ENCODE data around the gene PPP6R3. TPM values are rescaled to one million over a fixed set of nuclear protein-coding genes. Genes with fewer than 3 reads are reported as not detected.

PPP6R3 gene
- total and polyA plus RNA-seq, 12 donors = 40.2 to 180 (median 89.0) TPM

DNA sequence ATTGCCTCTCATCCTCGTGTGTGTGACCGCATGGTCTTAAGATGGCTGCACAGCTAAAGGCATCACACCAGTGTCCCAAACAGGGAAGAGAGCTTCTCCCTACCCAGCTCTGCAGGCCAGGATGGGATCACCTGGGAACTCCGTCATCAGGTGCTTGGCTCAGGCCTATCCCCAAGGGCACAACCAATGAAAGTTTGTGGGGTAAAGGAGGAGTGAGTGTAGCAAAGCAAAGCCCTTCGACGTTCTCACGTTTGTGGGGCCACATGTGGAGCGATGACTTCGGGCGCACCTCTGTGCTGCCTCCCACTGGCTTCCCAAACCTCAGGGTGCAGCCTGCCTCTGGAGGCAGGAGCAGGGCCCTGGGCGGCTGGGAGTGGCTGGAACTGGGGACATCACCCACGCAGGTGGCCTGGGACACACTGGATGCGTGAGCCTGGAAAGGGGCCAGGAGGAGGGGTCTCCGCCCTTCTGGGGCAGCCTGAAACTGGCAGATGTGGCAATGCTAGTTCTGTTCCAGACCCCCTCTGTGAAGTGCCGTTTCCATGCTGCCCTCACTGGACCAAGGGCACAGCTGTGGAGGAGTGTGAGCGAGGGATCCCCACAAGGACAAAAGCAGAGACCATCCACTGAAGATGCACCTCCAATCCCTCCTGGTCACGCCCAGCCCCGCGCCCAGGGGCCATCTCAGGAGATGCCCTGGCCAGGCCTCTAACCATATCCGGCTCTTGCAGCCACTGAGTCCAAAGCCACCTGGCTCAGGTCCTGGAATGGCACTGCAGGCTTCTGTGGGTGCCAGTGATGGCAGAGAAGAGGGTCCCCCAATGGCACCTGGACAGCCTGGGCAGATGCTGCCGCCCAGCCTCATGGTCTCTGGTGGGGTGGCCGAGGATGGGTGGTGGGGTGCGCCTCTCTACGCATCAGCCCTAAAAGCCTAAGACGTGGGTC lies 193.2 kb downstream of the PPP6R3 start:
- intact Hi-C loops (cut with DNase I) = no loop called here
- TF ChIP-seq POLR2A (IDR thresholded peaks at IDR 0.05) = no peak
- TF ChIP-seq, protein P1, sequence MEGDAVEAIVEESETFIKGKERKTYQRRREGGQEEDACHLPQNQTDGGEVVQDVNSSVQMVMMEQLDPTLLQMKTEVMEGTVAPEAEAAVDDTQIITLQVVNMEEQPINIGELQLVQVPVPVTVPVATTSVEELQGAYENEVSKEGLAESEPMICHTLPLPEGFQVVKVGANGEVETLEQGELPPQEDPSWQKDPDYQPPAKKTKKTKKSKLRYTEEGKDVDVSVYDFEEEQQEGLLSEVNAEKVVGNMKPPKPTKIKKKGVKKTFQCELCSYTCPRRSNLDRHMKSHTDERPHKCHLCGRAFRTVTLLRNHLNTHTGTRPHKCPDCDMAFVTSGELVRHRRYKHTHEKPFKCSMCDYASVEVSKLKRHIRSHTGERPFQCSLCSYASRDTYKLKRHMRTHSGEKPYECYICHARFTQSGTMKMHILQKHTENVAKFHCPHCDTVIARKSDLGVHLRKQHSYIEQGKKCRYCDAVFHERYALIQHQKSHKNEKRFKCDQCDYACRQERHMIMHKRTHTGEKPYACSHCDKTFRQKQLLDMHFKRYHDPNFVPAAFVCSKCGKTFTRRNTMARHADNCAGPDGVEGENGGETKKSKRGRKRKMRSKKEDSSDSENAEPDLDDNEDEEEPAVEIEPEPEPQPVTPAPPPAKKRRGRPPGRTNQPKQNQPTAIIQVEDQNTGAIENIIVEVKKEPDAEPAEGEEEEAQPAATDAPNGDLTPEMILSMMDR (IDR thresholded peaks at IDR 0.05) = no peak
- no peak overlapping the region for H3K27ac ChIP-seq
- no peak overlapping the region for H3K4me3 ChIP-seq
- no peaks in the 10 kb centered on the region for H3K9me3 ChIP-seq (replicated peaks in 1 of 3)
- 75 to 77% (median 76%) methylated on average over 12 to 24 of the region's 24 CpGs for WGBS, 4 donors
- H3K4me1 ChIP-seq (replicated peaks in 1 of 2) = no peaks in the 10 kb centered on the region
- H3K27me3 ChIP-seq = peaks cover 14% of the 10 kb centered on the region
- H3K36me3 ChIP-seq (replicated peaks in 1 of 2) = no peaks in the 10 kb centered on the region
- no peak for DNase-seq

DNA sequence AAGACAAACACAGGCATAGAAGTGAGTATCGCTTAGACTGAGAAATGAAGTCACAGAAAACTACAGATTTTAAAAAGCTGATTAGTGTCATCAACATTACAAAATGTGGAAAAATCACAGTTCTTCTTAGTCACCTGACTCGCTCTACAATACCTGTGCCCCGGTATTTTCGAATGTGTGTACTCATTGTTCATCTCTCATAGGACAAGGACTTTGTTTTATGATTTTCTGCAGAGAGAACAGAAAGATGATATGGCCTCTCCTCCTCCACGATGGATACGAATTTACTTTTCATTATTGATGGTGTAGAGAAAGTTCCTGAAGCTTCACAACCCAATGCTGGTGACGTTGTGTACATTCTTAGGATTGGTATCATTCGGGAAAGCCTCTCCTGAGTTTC lies 194.4 kb downstream of the PPP6R3 start:
- no peak overlapping the region for H3K4me3 ChIP-seq
- H3K27ac ChIP-seq = no peak overlapping the region
- no peaks in the 10 kb centered on the region for H3K9me3 ChIP-seq (replicated peaks in 1 of 3)
- no peaks in the 10 kb centered on the region for H3K36me3 ChIP-seq (replicated peaks in 1 of 2)
- intact Hi-C loops (cut with DNase I) = no loop called here
- H3K4me1 ChIP-seq (replicated peaks in 1 of 2) = peaks cover 0 to 4% of the 10 kb centered on the region in 2 donors
- 83 to 91% (median 90%) methylated on average over 8 of the region's 8 CpGs for WGBS, 4 donors
- H3K27me3 ChIP-seq = peaks cover 14% of the 10 kb centered on the region
- no peak for DNase-seq
- TF ChIP-seq, protein P1 (IDR thresholded peaks at IDR 0.05) = no peak
- no peak for TF ChIP-seq POLR2A (IDR thresholded peaks at IDR 0.05)

DNA sequence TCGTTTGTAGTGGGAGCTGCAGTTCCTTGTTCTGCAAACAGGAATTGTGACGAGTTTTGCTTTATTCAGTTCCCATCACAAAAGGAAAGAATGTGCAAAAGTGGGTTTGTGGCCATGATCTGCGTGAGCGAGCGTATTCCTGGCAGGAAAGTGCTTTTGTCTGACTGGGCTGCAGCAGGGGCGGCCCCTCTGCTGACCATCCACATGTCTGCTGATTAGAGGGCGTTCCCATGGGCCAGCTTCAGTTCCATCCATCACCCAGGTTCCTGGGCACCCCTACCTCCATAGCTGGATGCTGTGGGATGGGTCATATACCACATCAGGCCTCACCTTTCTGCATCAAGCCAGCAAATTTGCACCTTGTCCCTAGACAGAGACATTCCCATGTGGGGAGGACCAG lies 194.9 kb downstream of the PPP6R3 start:
- H3K27me3 ChIP-seq = peaks cover 14% of the 10 kb centered on the region
- H3K4me3 ChIP-seq = no peak overlapping the region
- no peaks in the 10 kb centered on the region for H3K9me3 ChIP-seq (replicated peaks in 1 of 3)
- no peak overlapping the region for H3K27ac ChIP-seq
- no peaks in the 10 kb centered on the region for H3K36me3 ChIP-seq (replicated peaks in 1 of 2)
- WGBS, 4 donors = 77 to 84% (median 80%) methylated on average over 6 to 7 of the region's 7 CpGs
- TF ChIP-seq POLR2A (IDR thresholded peaks at IDR 0.05) = no peak
- TF ChIP-seq, protein P1 (IDR thresholded peaks at IDR 0.05) = no peak
- DNase-seq = no peak
- intact Hi-C loops (cut with DNase I) = no loop called here
- peaks cover 0 to 4% of the 10 kb centered on the region in 2 donors for H3K4me1 ChIP-seq (replicated peaks in 1 of 2)

DNA sequence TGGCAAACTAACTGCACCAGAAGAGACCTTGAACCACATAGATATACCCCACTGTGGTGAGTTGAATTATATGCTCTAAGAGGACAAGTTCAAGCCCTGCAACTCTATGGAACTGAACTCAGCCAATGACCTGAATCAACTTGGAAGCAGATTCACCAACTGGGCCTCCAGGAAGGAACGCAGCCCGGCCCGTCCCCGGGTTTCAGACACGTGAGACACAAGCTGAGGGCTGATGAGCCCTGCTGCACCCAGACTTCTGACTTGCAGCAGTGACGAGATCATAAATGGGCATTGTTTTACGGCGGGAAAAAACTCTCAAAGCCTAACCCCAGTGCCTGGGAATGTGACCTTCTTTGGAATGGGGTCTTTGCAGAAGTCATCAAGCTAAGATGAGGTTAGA lies 195.3 kb downstream of the PPP6R3 start:
- Histone ChIP-seq H3K27ac (no peak overlapping the region), H3K36me3 (replicated peaks in 1 of 2) (no peaks in the 10 kb centered on the region), H3K4me1 (replicated peaks in 1 of 2) (peaks cover 0 to 4% of the 10 kb centered on the region in 2 donors), H3K27me3 (peaks cover 14% of the 10 kb centered on the region), H3K9me3 (replicated peaks in 1 of 3) (no peaks in the 10 kb centered on the region), H3K4me3 (no peak overlapping the region)
- DNase-seq = no peak
- intact Hi-C loops (cut with DNase I) = no loop called here
- 74 to 89% (median 77%) methylated on average over 8 of the region's 8 CpGs for WGBS, 4 donors
- no peak for TF ChIP-seq POLR2A (IDR thresholded peaks at IDR 0.05)
- TF ChIP-seq, protein P1 (IDR thresholded peaks at IDR 0.05) = no peak
